SK-N-MC (cell line): ENCODE results near the gene TNFAIP8.

Source experiments
- EZH2 ChIP-seq: fragments of 200-600 bp; sonication (generic); IDR thresholded peaks from one replicate; pipeline ENCODE4 v1.6.1; 2017; ENCODE audit warnings: antibody characterized with exemption
- FOXP2 ChIP-seq: optimal IDR thresholded peaks from 2 replicates; pipeline ENCODE3; 2011; ENCODE audit warnings: mild to moderate bottlenecking, moderate library complexity; ENCODE audit not compliant: insufficient read depth; ENCODE audit errors: extremely low read length, control extremely low read depth
- POLR2AphosphoS5 ChIP-seq: IDR thresholded peaks from 2 replicates; pipeline ENCODE4 v1.6.1; 2012; ENCODE audit warnings: mild to moderate bottlenecking, low read depth, low read length, borderline replicate concordance

- TF ChIP-seq POLR2AphosphoS5 = no peak
- no peak for TF ChIP-seq EZH2
- no peak for TF ChIP-seq FOXP2
These were observed 7.5 kb downstream of the TNFAIP8 start for GRCh38 chr5:119363271-119363670.
